IPS-18c (cell line): ENCODE results near the gene WDR72.
"Not testable (repeated sequence)": the region's sequence is repeated elsewhere in the genome, so short reads cannot be mapped to it uniquely, and the experiment has no call there.

Experiments
- H3K4me3 ChIP-seq: 2 replicates; pipeline ENCODE4 v1.7.0; 2013; ENCODE audit warnings: low read depth, mild to moderate bottlenecking, low read length, moderate library complexity; ENCODE audit not compliant: insufficient read depth
- H3K9me3 ChIP-seq: one replicate; pipeline ENCODE4 v1.6.1; 2013; ENCODE audit warnings: mild to moderate bottlenecking, low read length, moderate library complexity; ENCODE audit not compliant: control insufficient read depth, insufficient read depth

Gene WDR72

DNA sequence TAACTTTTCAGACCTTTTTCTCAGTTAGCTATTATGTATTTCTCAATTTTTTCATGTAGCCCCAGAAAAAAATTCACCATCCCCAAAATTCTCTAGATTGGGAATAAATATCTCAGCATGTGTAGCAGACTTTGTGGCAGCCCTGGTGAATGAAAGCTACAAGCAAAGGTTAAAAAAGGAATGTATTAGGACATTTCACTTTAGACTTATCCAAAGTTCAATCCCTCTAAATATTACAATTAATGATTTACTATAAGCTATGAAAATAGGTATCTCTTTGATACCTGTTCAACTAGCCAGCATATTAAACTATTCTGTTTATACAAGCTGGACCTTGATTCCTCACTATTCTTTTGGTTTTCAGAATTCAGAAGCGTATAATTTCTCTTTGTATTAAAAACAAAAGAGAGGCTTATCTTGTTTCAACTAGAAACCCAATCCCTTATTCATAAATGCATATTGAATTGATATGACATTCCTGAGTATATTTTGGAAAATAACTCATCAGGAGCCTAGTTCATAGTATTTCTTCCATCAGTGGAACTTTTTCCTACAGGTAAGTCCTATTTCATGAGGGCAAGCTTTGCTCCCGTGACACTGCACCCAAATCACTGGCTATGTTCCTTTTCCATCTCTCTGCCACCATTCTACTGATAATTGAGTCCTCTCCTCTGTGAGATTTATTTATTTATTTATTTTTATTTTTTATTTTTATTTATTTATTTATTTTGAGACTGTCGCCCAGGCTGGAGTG, 38.0 kb downstream of the WDR72 start:
- Histone ChIP-seq H3K4me3 (no peak overlapping the region), H3K9me3 (no peaks in the 10 kb centered on the region)

DNA sequence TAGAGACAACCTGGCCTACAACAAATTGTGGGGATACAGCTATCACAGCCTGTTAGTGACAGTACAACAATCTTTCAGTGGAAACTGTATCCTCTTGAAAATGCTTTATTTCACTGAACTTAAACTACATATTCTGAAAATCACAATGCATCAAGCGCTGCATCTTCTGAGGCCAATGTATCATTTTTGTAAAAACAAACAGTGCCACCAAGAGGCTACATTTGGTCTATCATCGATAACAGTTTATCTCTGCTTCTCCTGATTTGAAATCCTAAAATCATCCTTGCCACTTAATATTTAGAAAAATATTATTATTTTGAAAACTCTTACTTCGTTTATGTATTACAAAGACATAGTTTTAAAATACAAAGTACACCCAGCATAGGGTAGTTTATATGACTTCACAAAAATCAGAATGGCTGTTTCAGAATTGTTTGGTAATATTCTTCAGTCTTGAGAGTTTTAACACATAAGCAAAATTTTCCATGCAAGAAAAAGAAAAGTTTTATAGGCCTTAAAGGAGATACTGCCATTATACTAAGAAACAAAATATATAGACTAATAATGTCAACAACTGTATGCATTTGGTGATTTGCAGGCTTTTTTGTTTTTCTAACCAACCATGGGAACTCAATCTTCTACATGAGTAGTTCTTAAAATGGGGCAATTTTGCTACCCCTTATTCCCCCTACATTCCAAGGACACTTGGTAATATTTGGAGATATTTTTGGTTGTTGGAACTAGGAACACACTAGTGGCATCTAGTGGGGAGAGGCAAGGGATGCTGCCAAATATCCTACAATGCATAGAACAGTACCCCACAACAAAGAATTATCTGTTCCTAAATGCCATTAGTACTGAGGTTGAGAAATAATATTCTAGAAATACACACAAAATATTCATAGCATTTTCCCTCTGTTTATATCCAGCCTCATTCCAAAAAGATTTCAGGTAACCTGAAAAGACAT, 42.3 kb downstream of the WDR72 start:
- Histone ChIP-seq H3K4me3 (no peak overlapping the region), H3K9me3 (no peaks in the 10 kb centered on the region)

DNA sequence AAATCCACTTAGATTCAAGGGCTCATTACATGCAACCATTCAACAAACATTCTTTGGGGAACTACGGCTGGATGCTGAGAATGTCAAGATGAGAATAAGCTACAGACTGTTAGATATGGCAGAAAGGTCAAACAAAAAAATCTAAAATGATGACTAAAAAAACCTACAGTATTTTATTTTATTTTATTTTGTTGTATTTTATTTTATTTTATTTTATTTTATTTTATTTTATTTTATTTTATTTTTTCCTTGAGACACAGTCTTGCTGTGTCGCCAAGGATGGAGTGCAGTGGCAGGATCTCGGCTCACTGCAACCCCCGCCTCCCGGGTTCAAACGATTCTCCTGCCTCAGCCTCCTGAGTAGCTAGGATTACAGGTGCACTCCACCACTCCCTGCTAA, 46.2 kb downstream of the WDR72 start:
- H3K4me3 ChIP-seq: no peak overlapping the region
- H3K9me3 ChIP-seq: no peaks in the 10 kb centered on the region

DNA sequence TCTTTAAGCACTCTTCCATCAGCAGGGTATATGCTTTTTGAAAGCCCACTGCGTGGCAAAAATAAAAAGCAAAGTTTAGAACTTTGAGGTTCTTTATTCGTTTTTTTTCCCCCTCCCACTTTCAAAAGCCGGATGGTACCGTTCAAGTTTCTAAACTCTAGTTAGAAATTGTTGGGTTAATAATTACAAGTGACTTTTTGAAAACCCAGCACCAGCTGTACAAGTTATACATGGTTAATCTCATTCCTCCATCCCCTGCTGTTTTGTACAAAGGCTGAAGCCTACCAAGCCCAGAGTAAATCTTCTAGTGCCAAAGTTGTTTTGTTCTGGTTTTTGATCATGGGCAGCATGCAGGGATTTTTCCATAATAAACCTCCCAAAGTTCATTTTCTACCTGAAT, 48.6 kb downstream of the WDR72 start:
- no peaks in the 10 kb centered on the region for H3K9me3 ChIP-seq

DNA sequence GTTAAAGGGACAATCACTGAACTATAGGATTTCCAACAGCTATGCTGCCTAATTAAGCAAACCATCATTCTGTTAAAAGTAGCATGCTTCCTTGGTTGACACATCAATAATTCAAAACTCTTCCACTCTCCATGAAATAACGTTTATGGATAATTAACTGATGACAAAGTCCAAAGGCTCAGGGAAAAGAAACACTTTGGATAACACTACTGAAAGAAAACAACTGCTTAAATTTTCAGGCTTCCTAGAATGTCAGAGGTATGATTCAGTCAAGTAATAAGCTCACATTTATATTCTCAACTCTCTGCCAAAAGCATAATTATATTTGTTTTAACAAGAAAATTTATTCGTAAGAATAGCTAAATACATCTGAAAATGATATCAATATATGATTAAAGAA, 49.6 kb downstream of the WDR72 start:
- no peak overlapping the region for H3K4me3 ChIP-seq
- no peaks in the 10 kb centered on the region for H3K9me3 ChIP-seq

More for the DNA sequence above, 48.6 kb downstream of the WDR72 start:
- H3K4me3 ChIP-seq: no peak overlapping the region

DNA sequence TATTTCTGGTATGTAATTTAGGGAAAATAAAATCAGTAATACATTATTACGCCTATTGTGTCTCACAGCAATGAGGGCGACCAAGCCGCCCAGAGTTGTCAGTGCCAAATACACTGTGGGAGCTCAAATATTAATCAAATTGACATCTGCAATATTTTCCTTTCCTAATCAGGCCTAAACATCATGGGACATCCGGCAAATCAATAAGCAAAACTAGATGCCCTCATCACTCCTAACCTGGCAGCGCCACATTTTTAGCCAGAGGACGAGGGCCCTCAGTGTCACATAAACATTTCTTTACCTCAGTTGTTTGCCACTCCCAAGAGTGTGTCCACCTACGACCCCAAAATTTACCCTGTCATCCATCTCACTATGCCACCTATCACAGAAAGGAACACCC, 64.1 kb downstream of the WDR72 start:
- H3K4me3 ChIP-seq: no peak overlapping the region
- peaks cover 2% of the 10 kb centered on the region for H3K9me3 ChIP-seq

- Histone ChIP-seq H3K9me3 (peaks cover 2% of the 10 kb centered on the region), H3K4me3 (no peak overlapping the region)
Observed at GRCh38 chr15:53694476-53694874, 65.0 kb downstream of the WDR72 start.

- Histone ChIP-seq H3K4me3 (no peak overlapping the region), H3K9me3 (peaks cover 2% of the 10 kb centered on the region)
Observed at GRCh38 chr15:53693729-53694475, 65.6 kb downstream of the WDR72 start.

GRCh38 chr15:53684162-53684561, 75.3 kb downstream of the WDR72 start:
- H3K4me3 ChIP-seq, H3K9me3 ChIP-seq: not testable (repeated sequence)

GRCh38 chr15:53681056-53681455, 78.4 kb downstream of the WDR72 start:
- no peak overlapping the region for H3K4me3 ChIP-seq

GRCh38 chr15:53675832-53676231, 83.6 kb downstream of the WDR72 start:
- Histone ChIP-seq H3K9me3 (no peaks in the 10 kb centered on the region), H3K4me3 (no peak overlapping the region)

More at GRCh38 chr15:53681056-53681455, 78.4 kb downstream of the WDR72 start:
- no peaks in the 10 kb centered on the region for H3K9me3 ChIP-seq

- no peak overlapping the region for H3K4me3 ChIP-seq
- no peaks in the 10 kb centered on the region for H3K9me3 ChIP-seq
Observed at GRCh38 chr15:53671545-53671944, 87.9 kb downstream of the WDR72 start.

GRCh38 chr15:53670701-53671100, 88.8 kb downstream of the WDR72 start:
- no peaks in the 10 kb centered on the region for H3K9me3 ChIP-seq

GRCh38 chr15:53665930-53666329, 93.5 kb downstream of the WDR72 start:
- Histone ChIP-seq H3K4me3 (no peak overlapping the region), H3K9me3 (no peaks in the 10 kb centered on the region)

More at GRCh38 chr15:53670701-53671100, 88.8 kb downstream of the WDR72 start:
- H3K4me3 ChIP-seq: no peak overlapping the region

DNA sequence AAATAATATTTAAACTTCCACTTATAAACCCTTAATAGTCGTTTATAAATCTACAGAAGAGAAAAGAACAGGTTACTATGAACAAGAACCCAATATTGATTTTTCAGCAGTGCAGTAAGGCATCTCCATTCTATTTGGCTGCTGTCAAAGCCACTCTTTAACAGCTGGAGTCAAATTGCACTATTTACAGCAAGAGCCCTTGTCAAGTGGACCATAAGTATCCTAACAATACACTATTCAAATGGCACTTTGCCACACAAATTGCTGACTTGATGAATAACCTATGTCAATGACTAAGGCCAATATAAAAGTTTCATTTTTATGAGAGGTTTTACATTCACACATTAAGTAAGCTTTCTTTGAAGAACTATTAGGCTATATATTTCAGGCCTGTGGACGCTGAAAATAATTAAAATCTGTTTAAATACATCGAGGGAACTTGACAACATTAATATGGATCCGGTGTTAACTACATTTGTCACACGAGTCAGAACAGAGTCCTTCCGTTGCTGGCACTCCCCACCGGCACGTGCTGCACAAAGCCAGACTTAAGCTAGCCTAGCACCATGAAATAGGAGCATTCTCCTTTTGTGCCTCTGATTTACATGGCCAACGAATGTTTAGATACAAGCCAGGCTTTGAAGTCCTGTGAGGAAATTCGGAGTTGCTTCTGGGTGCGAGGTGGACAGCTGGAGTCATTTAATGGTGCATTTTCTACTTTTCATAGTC, 100.5 kb downstream of the WDR72 start:
- Histone ChIP-seq H3K9me3 (no peaks in the 10 kb centered on the region), H3K4me3 (no peak overlapping the region)

- no peak overlapping the region for H3K4me3 ChIP-seq
- no peaks in the 10 kb centered on the region for H3K9me3 ChIP-seq
Observed at GRCh38 chr15:53658255-53658654, 101.2 kb downstream of the WDR72 start.

- no peaks in the 10 kb centered on the region for H3K9me3 ChIP-seq
Observed at GRCh38 chr15:53648934-53649333, 110.5 kb downstream of the WDR72 start.

More at GRCh38 chr15:53648934-53649333, 110.5 kb downstream of the WDR72 start:
- H3K4me3 ChIP-seq: no peak overlapping the region
